ENCODE measurements around the gene LETMD1.
A peak's percentile ranks its signal among the peaks of the same experiment; 100 is the strongest.

LETMD1 gene

DNA sequence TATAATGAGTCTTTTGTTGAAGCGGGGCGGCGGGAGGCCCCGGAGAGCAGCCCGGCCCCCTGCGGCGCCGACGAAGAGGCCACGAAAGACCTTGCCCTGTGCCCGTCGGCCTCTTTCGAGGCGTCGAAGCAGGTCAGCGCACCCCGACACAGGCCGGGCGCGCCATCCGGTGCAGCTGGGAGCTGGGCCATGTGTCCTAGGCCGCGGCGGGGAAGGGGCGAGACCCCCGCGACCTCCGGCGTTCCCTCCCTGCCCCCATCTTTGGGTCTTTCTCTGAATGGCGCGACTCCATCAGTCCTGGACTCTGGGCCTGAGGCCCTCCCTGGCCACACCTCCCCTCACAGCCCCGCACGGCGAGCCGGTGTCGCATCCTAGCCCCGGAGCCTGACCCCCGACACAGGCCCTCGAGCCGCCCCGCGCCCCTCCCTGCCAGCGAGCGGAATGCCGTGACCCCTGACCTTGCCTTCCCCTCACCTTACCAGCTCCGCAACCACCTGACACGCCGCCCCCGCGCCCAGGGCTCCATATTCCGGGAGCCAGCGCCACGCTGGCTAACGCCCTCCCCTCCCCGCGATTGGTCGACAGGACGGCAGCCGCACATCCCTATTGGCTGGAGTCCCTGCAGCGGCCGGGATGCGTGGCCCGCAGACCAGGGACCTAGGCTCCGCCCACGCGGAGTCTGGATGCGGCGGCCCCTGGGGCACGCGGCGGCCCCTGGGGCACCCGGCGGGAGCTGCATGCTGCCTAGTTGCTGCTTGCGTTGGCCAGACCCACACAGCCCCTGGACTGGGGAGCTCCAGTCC, 22.1 kb upstream of the LETMD1 start, which contains the start of gene SLC11A2:
TSS of gene SLC11A2 (minus strand) at position 549 of the 803 bp plus-strand sequence. CDS start 15,656 bp downstream, outside the sequence.
- peak; percentile 68 to 83 (median 75) for DNase-seq

GRCh38 chr12:51027342-51027835, 20.7 kb upstream of the LETMD1 start:
- no peak for DNase-seq

DNA sequence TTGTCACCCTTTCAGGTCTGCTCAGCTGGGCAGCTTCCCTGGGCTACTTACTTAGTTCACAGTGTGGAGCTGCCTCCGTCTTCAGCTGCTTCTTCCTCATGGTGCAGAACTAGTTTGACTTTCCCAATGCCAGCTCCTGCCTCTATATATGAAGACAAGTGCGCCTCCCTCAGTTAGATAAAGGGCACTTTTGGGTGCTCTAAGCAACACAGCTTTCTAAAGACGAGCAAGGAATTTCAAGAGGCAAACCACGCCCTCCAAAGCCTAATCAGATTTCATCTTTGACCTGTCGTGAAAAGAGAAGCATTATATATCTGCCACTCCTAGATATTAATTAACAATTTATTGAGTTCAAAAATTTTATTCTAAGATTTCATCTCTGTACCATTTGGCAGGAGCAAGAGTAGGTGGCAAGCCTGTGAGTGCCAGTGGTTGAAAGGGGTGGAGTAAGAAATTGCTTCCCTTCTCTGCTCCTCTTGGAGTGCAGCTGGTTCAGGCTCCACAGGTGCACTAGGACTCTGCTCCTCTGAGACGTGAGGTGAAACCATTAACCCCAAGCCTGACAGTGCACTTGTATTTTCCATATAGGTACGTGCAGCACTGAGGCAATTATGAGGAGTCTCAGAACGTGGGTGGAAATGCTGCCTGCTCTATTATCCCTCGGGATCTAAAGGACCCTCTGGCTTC, 19.9 kb upstream of the LETMD1 start:
- DNase-seq, result no peak

DNA sequence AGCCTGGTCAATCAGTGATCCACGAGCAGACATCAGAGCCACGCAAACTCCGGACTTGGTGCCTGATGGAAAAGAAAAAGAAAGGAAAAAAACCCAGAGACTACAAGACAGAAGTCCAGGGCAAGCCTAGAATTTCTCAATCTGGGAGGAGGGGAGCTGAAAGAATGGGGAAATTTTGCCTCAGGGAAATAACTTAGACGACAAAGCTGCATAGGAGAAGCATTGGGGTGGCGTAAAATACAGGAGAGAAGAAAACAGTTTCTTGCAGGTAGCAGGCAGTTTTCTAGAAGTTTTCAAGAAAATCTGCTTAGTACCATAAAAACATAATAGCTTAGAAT, 19.3 kb upstream of the LETMD1 start:
- no peak for DNase-seq

DNA sequence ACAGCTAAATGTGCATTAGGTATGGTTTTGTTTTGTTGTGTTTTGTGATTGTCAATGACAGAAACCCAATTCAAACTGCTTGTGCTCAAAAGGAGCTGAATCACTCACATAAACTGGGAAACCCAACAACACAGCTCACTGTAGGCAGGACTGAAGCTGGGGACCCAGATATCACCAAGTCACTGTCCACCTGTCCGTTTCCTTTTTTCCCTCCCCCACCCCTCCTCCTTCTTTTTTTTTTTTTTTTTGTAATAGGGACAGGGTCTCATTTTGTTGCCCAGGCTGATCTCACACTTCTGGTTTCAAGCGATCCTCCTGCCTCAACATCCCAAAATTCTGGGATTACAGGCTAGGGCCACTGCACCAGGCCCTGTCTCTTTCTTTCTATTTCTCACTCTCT, 15.1 kb upstream of the LETMD1 start:
- no peak for DNase-seq

DNA sequence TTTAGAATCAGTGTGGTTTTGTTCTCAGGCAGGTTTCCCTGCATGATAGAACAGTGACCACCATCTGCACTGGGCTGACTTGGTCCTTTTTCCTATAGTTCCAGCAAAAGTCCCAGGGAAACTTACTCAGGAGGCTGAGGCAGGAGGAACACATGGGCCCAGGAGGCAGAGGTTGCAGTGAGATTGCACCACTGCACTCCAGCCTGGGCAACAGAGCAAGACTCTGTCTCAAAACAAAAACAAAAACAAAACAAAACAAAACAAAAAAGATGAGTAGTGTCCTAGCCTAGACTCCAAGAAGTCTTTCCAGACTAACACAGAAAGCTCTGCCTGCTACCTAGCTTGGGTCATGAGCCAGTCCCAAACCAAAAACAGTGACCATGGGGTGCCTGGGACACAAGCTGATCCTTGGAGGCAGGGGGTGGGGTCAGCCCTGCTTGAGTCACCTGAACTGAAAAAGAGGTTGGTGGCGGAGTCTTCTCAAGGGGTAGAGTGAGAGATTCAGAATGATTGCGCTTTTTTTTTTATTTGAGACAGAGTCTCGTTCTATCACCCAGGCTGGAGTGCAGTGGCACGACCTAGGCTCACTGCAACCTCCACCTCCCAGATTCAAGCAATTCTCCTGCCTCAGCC, 14.6 kb upstream of the LETMD1 start:
- DNase-seq, result no peak

DNA sequence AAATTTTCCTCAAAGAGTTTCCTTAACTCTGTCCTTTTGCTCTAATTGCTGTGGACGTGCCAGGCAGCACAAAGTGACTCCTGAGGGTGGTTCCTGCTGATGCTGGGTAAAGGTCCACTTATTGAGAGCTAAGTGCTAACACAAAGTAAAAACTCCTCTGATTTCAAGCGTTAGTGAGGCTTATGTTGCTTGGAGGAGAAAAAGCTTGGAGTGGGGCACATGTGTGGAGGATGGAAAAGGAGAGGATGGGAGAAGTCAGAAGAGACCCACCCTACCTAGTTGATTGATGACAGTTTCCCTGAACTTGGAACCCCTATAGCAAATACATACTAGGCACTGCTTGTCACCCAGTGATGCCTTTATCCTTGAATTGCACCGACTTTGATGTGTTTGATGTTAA, 11.8 kb upstream of the LETMD1 start:
- DNase-seq, result no peak

DNA sequence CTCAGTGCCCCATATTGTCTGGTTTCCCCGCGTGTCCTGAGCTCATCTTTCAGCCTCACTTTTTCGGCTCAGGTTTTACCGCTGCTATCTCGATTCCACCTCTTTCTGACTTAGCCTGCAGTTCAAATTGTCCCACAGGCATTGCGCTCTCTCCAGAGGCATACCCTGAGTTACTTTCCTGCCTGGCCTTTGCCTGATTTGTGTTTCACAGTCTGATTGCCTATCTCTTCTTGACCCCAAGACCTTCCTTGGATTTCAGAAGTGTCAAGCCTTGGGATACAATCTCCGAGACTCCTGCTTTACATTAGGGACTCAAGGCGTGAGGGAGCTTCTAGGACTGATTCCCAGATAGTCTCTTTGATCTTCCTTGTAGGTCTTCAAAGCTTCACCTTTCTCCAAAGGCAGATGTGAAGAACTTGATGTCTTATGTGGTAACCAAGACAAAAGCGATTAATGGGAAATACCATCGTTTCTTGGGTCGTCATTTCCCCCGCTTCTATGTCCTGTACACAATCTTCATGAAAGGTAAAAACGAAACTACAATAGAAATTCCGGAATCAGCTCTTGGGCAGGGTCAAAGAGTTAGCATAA, 629 bp downstream of the LETMD1 start:
- DNase-seq, result no peak

GRCh38 chr12:51049525-51049924, 1.4 kb downstream of the LETMD1 start:
- DNase-seq, result no peak

GRCh38 chr12:51051787-51052186, 3.7 kb downstream of the LETMD1 start:
- no peak for DNase-seq

DNA sequence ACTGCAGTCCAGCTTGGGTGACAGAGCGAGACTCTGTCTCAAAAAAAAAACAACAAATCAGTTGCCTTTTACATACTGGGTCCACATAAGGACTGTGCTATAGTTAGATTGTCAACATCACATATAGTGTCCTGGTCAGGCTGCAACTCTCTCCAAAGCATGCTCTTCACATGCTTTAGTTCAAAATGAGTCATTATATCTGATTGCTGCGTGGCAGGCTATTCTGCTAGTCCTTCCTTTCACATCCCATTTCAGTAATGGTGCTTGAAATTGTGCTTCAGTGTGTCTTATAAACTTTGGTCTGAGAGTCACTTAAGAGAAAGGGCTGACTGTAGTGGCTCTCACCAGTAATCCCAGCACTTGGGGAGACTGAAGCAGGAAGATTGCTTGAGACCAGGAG, 6.9 kb downstream of the LETMD1 start:
- DNase-seq, result no peak

GRCh38 chr12:51056242-51056641, 8.1 kb downstream of the LETMD1 start:
- DNase-seq, result no peak

GRCh38 chr12:51059086-51059485, 11.0 kb downstream of the LETMD1 start:
- DNase-seq, result no peak

DNA sequence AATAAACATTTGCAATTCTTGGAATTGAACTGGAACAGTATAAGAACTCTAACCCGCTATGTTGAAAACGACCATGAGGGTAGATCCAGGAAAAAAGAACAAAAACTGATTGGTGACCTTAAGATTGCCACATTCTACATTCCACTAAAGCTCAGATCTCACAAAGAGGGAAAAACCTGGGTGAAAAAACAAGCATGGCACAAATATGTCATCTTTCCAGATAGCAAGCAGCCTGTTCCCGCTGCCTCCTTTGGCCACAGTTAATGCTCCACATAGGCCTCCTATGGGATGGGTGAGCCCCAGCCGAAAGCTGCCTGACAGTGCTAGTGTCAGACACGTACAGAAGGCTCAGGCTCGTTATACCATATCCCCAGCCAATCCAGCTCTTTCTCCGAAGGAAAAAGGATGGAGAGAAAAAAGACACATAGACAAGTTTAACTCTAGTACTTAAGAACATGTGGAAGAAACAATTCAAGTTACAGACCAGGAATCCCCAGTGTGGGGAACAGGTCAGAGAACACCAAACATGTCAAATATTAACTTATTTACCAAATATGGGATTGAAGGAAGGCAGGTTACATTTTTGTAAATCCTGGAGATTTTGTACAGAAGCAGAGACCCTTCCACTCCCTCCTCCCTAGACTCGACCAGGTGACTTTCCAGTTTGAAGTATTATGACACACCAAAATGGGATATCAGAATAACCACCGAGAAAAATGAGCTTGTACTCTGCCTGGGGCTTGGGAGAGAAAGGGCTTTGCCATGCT, 14.7 kb downstream of the LETMD1 start:
- no peak for DNase-seq

- no peak for DNase-seq
Measured at GRCh38 chr12:51065530-51065929, 17.4 kb downstream of the LETMD1 start.

DNA sequence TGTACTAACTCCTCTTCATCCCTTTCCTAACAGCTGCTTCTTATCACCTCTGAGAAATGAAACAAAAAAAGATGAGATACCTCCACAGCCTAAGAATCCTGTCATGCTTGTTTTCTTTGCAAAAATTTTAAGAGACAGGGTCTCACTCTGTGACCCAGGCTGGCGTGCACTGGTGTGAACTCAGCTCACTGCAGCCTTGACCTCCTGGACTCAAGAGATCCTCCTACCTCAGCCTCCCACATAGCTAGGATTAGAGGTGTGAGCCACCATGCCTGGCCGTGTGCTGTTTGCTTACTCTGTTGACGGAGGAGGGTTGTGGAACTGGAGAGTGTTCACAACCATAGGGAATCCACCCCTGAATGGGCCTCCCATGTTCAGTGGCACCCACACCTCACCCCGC, 19.1 kb downstream of the LETMD1 start:
- no peak for DNase-seq

DNA sequence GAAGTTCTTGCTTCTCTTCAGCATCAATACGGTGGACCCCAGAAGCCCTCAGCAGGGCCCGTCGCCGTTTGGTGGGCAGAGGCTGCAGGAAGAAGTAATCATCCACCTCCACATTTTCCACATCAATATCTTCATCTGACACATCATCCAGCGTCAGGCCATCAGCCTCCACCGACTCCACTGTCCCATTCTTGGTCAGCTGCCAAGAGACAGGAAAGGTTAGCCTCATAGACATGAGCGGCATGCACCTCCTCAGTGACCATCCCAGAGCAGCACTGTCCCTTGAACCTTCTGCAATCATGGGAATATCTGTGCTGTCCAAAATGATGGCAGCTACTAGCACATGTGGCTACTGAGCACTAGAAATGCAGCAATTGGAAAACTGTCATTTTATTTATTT, 19.6 kb downstream of the LETMD1 start:
- no peak for DNase-seq

GRCh38 chr12:51070004-51070403, 21.9 kb downstream of the LETMD1 start:
- DNase-seq, result no peak

GRCh38 chr12:51071663-51072062, 23.5 kb downstream of the LETMD1 start:
- DNase-seq, result no peak

- DNase-seq, result no peak
Measured at GRCh38 chr12:51075390-51075789, 27.3 kb downstream of the LETMD1 start.

DNA sequence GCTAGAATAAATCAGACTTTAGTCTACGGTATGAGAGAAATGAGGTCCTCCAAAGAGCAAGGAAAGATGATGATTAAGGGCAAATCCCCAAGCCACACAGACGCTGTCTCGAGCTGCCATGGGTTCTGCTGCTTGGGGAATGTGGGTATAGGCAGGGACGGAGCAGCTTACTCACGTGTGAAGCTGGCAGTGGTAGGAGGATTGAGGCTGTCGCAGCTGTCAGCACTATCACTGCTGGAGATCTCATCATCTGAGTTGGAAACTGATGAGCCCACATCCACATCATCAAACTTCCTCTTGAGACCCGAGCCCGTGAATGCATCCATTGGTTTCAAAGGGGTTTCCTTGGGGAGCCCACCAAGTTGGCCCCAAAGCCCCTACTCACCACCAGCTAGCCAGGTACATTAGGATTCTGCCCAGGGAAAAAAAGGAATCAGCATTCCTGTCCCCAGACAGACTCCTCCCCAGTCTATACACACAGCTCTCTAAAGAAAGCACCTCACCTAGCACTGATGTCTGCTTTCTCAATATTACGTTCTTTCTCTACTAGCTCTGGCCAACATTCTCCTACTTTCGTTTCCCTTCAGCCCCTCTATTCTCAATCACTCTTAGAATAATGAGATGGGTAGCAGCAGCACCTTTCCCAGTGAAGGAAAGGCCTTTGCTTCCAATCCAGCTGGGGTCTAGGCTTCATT, 28.3 kb downstream of the LETMD1 start:
- no peak for DNase-seq

DNA sequence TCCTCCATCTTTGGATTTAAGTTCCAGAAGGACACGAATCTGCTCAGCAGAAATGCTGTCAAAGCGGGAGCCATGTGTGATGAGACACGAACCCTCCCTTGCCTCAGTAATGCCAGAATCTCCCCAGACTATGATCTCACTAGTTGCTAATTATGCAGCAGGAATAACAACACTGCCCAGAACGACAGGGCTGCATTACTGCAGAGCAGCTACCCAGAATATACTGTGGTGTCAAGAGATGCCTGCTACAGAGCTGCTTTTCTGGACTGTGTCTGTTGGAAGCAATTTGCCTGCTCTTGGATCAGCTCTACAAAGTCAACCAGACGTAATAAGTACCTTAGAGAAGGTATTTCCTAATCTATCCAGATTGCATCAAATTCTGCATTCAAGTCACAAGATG, 29.8 kb downstream of the LETMD1 start:
- DNase-seq, result no peak

Data from activated naive CD4-positive, alpha-beta T cell (primary cell).